Measurements from ENCODE around the gene TBPL1.
"Not testable (repeated sequence)": the region's sequence is repeated elsewhere in the genome, so short reads cannot be mapped to it uniquely, and the experiment has no call there.

Gene TBPL1

GRCh38 chr6:133973109-133973971 is 20.3 kb downstream of the TBPL1 start:
- peak; percentile 44 for DNase-seq (ENCODE audit: low spot score)

GRCh38 chr6:133977983-133978895 is 25.2 kb downstream of the TBPL1 start:
- DNase-seq (ENCODE audit: low spot score): peak; percentile 28

- DNase-seq (ENCODE audit: low spot score): no peak
Measured at GRCh38 chr6:133978896-133979240, 25.8 kb downstream of the TBPL1 start.

- DNase-seq (ENCODE audit: low spot score): not testable (repeated sequence)
Measured at GRCh38 chr6:133979269-133979963, 26.4 kb downstream of the TBPL1 start.

- DNase-seq (ENCODE audit: low spot score): no peak
Measured at GRCh38 chr6:133980168-133980567, 27.1 kb downstream of the TBPL1 start.

- no peak for DNase-seq (ENCODE audit: low spot score)
Measured at GRCh38 chr6:133983099-133983939, 30.3 kb downstream of the TBPL1 start.

- DNase-seq (ENCODE audit: low spot score): no peak
Measured at GRCh38 chr6:133985970-133986369, 32.9 kb downstream of the TBPL1 start.

- DNase-seq (ENCODE audit: low spot score): no peak
Measured at GRCh38 chr6:133986942-133987341, 33.9 kb downstream of the TBPL1 start.

GRCh38 chr6:133989525-133989924 is 36.5 kb downstream of the TBPL1 start:
- DNase-seq (ENCODE audit: low spot score): no peak

- no peak for DNase-seq (ENCODE audit: low spot score)
Measured at GRCh38 chr6:133990321-133990720, 37.3 kb downstream of the TBPL1 start.

- no peak for DNase-seq (ENCODE audit: low spot score)
Measured at GRCh38 chr6:133991096-133991593, 38.1 kb downstream of the TBPL1 start.

GRCh38 chr6:133992992-133993680 is 40.1 kb downstream of the TBPL1 start:
- DNase-seq (ENCODE audit: low spot score): no peak

- no peak for DNase-seq (ENCODE audit: low spot score)
Measured at GRCh38 chr6:133995296-133995695, 42.3 kb downstream of the TBPL1 start.

GRCh38 chr6:133995758-133996157 is 42.7 kb downstream of the TBPL1 start:
- no peak for DNase-seq (ENCODE audit: low spot score)

GRCh38 chr6:133997267-133997666 is 44.2 kb downstream of the TBPL1 start:
- DNase-seq (ENCODE audit: low spot score): no peak

- DNase-seq (ENCODE audit: low spot score): no peak
Measured at GRCh38 chr6:133999305-133999704, 46.3 kb downstream of the TBPL1 start.

GRCh38 chr6:134000443-134000842 is 47.4 kb downstream of the TBPL1 start:
- no peak for DNase-seq (ENCODE audit: low spot score)

- DNase-seq (ENCODE audit: low spot score): peak; percentile 9
Measured at GRCh38 chr6:134002821-134003220, 49.8 kb downstream of the TBPL1 start.

- DNase-seq (ENCODE audit: low spot score): no peak
Measured at GRCh38 chr6:134003542-134003951, 50.5 kb downstream of the TBPL1 start.

- no peak for DNase-seq (ENCODE audit: low spot score)
Measured at GRCh38 chr6:134004714-134005113, 51.7 kb downstream of the TBPL1 start.

- no peak for DNase-seq (ENCODE audit: low spot score)
Measured at GRCh38 chr6:134005800-134006199, 52.8 kb downstream of the TBPL1 start.

Measured in SW480 (cell line).